ENCODE measurements around the gene PLXNB3. TPM values are rescaled to one million over a fixed set of nuclear protein-coding genes. Genes with fewer than 3 reads are reported as not detected.
"Not testable (repeated sequence)": the region's sequence is repeated elsewhere in the genome, so short reads cannot be mapped to it uniquely, and the experiment has no call there.

Gene PLXNB3
- total RNA-seq, 2 experiments from 2014 or later = 0.23 to 0.35 TPM

DNA sequence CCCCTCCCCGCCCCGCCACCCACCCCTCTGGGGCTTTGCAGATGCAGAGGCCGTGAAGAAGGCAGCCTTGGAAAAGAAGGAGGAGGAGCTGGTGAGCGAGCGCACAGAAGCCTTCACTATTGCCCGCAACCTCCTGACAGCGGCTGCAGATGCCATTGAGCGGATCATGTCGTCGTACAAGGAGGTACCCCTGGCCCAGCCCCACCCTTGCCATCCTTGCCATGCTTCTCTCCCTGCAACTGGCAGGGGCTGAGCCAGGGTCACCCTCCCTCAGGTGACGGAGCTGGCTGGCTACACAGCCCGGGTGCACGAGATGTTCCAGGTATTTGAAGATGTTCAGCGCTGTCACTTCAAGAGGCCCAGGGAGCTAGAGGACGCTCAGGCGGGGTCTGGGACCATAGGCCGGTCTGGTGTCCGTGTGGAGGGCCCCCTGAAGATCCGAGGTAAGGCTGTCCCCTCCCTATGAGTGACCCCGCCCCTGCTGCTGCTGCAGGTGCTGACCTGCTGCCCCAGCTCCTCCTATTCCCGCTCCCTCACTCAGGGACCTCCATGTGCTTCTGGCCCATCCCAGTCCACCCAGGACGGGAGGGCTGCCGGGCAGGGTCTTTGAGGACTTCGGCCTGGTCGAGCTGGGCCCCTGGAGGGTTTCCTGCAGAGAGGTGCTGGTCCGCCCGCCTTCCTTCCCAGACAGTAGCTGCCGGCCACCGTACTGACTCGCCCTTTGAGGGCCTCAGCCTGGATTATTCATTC is 27.8 kb upstream of the PLXNB3 start:
- peaks cover 49% of the 10 kb centered on the region for H3K4me1 Mint-ChIP-seq
- DNase-seq = no peak
- ChIA-PET CTCF (interaction anchor here (1.3 to 1.6 kb wide), 3 partner anchors 9 to 17 kb away, joined by 3 to 4 read pairs (median 3); no protein-coding TSS in a partner anchor), POLR2A (no interaction called here)
- H3K9me3 Mint-ChIP-seq = peaks cover 7% of the 10 kb centered on the region
- H3K4me3 Mint-ChIP-seq = no peak overlapping the region
- H3K27ac Mint-ChIP-seq = peak overlapping the region; percentile 19
- H3K27me3 Mint-ChIP-seq = no peaks in the 10 kb centered on the region
- peaks cover 30% of the 10 kb centered on the region for H3K36me3 Mint-ChIP-seq (ENCODE audit: low read depth)

DNA sequence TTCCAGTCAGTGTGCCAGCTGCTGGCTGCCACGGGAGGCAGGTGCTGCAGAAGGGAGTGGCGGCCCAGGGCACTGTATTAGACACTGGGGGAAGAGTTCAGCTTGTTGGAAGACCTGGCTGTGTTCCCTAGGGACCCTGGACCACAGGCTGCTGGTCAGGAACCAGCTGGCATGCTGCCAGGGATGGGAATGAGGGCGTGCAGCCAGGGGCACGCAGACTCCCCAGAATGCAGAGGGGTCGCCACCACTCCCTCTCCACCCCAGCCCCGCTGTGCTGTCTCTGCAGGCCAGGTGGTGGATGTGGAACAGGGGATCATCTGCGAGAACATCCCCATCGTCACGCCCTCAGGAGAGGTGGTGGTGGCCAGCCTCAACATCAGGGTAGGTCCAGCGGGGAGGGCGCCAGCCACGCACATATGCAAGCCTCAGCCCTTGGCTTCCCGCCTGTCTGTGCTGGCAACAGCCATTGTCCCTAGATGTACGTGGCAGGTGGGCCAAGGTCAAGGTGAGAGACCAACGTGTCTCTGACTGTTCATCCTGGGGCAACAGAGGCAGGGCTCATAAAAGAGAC is 27.1 kb upstream of the PLXNB3 start:
- H3K36me3 Mint-ChIP-seq (ENCODE audit: low read depth) = peaks cover 23% of the 10 kb centered on the region
- ChIA-PET CTCF (interaction anchor here (1.6 kb wide), 1 partner anchor 16 kb away, joined by 3 read pairs; no protein-coding TSS in a partner anchor), POLR2A (no interaction called here)
- H3K9me3 Mint-ChIP-seq = peaks cover under 1% of the 10 kb centered on the region
- no peak overlapping the region for H3K27ac Mint-ChIP-seq
- H3K27me3 Mint-ChIP-seq = no peaks in the 10 kb centered on the region
- peaks cover 44% of the 10 kb centered on the region for H3K4me1 Mint-ChIP-seq
- H3K4me3 Mint-ChIP-seq = no peak overlapping the region
- DNase-seq = no peak

DNA sequence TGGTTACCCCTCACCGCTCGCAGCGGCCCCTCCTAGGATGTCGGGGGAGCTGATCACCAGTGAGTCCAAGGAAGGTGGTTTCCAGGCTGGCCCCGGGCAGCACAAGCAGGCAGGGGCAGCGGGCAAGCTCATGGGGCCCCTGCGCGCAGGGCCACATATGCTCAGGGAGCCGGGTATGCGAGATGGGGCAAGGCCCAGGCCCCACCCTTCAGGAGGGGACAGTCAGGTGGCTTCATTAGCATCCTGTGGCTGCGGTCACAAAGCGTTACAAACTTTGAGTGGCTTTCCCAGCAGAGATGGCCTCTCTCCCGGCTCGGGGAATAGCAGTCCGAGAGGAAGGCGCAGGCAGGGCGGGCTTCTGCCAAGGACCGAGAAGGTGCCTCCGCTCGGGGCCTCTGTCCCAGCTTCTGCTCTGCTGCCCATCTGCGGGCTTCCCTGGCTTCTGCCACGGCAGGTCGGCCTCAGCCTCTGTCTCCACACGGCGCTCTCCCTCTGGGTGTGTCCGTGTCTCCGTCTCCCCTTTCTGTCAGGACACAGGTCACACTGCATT is 25.9 kb upstream of the PLXNB3 start:
- CTCF ChIA-PET = no interaction called here
- POLR2A ChIA-PET = no interaction called here
- Mint-ChIP-seq H3K36me3 (ENCODE audit: low read depth) (peaks cover 17% of the 10 kb centered on the region), H3K27me3 (no peaks in the 10 kb centered on the region), H3K27ac (no peak overlapping the region), H3K4me3 (no peak overlapping the region), H3K4me1 (peaks cover 40% of the 10 kb centered on the region), H3K9me3 (no peaks in the 10 kb centered on the region)
- no peak for DNase-seq

DNA sequence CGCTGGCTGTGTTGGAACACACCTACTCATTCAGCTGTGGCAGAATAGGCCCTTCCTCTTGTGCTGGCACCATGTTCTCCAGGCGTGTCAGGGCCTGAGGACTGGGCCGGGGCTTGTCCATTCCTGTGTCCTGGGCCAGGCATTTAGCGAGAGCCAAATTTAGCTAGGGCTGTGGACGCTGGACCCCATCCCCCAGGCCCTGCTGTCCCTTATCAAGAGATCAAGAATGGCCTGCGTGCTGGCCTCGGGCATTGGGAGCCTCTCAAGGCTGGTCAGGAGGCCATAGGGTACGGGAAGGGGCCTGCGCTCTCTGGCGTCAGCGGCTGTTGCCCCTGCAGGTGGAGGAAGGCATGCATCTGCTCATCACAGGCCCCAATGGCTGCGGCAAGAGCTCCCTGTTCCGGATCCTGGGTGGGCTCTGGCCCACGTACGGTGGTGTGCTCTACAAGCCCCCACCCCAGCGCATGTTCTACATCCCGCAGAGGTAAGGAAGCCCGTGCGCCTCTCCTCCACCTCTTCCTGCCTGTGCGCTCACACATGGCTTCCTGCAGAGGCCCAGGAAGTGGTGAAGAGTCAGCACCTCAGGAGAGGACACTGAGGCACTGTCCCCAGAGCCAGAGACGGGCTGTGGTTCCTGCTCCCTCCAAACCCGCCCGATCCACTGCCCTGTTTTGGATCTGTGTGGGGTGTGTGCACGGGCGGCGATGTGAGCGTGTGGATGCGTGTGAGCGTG is 24.1 kb upstream of the PLXNB3 start:
- CTCF ChIA-PET = no interaction called here
- Mint-ChIP-seq H3K9me3 (no peaks in the 10 kb centered on the region), H3K4me1 (peaks cover 38% of the 10 kb centered on the region), H3K4me3 (peak overlapping the region; percentile 48), H3K27ac (peak overlapping the region; percentile 91), H3K36me3 (ENCODE audit: low read depth) (peaks cover 13% of the 10 kb centered on the region), H3K27me3 (peaks cover 2% of the 10 kb centered on the region)
- DNase-seq = peak; percentile 40
- POLR2A ChIA-PET = no interaction called here

DNA sequence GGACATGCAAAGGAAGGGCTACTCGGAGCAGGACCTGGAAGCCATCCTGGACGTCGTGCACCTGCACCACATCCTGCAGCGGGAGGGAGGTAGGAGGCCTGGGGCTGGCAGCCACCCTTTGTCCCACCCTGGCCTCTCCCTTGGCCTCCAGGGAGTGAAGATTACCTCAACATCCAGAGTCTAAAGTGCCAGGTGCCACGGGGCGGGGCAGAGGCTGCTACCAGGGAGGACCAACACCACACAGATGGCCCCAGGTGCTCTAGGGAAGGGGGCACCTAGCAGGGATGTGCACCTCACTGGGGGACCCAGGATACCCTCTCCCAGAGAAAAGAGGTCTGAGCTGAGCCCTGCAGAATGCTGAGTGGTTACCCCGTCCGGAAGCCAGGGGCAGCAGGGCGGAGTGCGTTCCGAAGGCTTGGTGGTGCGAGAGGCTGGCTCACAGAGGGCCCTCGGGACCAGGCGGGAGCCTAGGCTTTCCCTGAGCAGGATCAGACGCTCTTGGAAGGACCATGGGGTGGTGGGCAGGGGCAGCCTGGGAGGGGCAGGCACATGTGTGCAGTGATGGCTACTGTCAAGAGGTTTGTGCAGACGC is 23.3 kb upstream of the PLXNB3 start:
- no peak for DNase-seq
- Mint-ChIP-seq H3K9me3 (no peaks in the 10 kb centered on the region), H3K27ac (peak overlapping the region; percentile 91), H3K4me1 (peaks cover 30% of the 10 kb centered on the region), H3K36me3 (ENCODE audit: low read depth) (peaks cover 7% of the 10 kb centered on the region), H3K4me3 (peak overlapping the region; percentile 48), H3K27me3 (peaks cover 2% of the 10 kb centered on the region)
- POLR2A ChIA-PET = no interaction called here
- CTCF ChIA-PET = no interaction called here

DNA sequence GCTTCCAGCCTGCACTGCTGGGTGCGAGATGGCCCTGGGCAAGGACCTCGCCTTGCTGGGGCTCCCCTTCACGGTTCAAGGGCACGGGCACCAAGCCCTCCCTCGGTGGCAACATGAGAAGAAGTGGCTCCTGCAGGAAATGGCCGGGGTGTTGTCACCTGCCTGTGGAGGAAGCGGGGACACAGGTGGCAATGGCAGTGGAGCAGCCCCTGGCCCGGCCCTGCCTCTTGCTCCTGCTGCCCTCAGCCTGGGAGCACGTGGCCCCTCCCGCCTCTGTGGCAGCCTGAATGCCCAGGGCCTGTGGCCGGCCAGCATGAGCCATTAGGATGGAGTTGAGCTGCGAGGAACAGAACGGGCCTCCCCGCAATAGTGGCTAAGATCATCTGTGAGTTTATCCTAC is 22.6 kb upstream of the PLXNB3 start:
- no peak overlapping the region for H3K4me3 Mint-ChIP-seq
- H3K4me1 Mint-ChIP-seq = peaks cover 30% of the 10 kb centered on the region
- peaks cover 5% of the 10 kb centered on the region for H3K27me3 Mint-ChIP-seq
- H3K9me3 Mint-ChIP-seq = no peaks in the 10 kb centered on the region
- POLR2A ChIA-PET = no interaction called here
- H3K36me3 Mint-ChIP-seq (ENCODE audit: low read depth) = peaks cover 7% of the 10 kb centered on the region
- CTCF ChIA-PET = no interaction called here
- DNase-seq = no peak
- peak overlapping the region; percentile 83 for H3K27ac Mint-ChIP-seq

DNA sequence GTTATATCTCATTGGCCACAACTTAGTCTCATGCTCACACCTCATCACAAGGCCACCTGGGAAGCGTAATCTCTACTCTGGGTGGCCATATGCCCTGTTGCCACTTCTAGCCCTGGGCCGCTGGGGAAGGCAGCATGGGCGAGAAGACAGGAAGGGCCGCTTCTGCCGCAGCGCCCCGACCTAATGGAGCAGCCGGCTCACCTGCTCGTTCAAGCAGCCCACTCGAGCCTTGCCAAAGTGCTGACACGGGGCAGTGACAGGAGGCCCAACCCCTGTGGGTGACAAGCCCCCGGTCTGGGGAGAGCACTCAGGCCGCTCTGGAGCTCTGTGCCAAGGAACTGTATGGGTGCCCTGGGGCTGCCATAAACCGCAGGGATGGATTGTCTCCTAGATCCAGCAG is 21.9 kb upstream of the PLXNB3 start:
- H3K36me3 Mint-ChIP-seq (ENCODE audit: low read depth); POLR2A ChIA-PET; DNase-seq; H3K4me3 Mint-ChIP-seq; H3K27ac Mint-ChIP-seq; H3K27me3 Mint-ChIP-seq; CTCF ChIA-PET; H3K9me3 Mint-ChIP-seq: not testable (repeated sequence)
- H3K4me1 Mint-ChIP-seq = peaks cover 30% of the 10 kb centered on the region

DNA sequence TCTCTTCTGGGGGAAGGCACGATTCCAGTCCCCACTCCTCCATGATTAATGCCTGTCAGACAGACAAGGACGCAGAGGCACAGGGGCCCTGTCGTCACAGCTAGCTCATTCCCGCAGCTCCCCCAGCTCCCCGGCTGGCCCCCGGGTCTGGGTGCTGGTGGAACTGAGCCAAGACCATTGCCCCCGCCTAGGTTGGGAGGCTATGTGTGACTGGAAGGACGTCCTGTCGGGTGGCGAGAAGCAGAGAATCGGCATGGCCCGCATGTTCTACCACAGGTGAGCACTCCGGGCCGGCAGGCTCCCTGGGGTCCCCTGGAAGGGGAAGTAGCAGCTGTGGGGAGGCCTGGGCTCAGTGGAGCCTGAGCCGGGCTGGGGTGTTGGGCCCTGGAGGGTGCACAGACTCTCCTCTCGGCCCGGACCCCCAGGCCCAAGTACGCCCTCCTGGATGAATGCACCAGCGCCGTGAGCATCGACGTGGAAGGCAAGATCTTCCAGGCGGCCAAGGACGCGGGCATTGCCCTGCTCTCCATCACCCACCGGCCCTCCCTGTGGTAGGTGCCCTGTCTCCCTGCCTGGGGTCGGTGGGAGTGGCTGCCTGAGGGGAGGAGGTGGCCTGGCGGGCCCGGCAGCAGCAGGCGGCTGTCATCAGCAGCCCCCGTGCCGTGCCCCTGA is 21.1 kb upstream of the PLXNB3 start:
- H3K4me3 Mint-ChIP-seq; CTCF ChIA-PET; H3K27ac Mint-ChIP-seq; POLR2A ChIA-PET; H3K36me3 Mint-ChIP-seq (ENCODE audit: low read depth); DNase-seq; H3K27me3 Mint-ChIP-seq; H3K9me3 Mint-ChIP-seq: not testable (repeated sequence)
- H3K4me1 Mint-ChIP-seq = peaks cover 30% of the 10 kb centered on the region

DNA sequence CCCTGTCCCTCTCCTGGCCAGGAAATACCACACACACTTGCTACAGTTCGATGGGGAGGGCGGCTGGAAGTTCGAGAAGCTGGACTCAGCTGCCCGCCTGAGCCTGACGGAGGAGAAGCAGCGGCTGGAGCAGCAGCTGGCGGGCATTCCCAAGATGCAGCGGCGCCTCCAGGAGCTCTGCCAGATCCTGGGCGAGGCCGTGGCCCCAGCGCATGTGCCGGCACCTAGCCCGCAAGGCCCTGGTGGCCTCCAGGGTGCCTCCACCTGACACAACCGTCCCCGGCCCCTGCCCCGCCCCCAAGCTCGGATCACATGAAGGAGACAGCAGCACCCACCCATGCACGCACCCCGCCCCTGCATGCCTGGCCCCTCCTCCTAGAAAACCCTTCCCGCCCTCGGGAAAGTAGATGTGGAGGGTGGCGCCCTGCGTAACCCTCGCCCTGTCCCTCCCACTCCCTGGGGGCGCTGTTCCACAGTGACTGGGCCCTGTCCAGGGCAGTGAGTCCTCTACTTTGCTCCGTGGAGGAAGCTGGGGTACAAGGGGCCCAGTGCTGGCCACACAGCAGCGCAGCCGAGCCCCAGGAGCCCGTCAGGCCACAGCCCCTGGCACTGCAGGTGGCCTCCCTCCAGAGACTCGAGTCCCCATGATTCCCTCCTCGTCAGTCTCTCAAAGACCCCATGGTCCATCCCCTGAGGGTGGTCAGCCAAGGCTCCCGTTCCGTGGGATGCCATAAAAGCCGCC is 20.4 kb upstream of the PLXNB3 start:
- H3K4me3 Mint-ChIP-seq; DNase-seq; H3K9me3 Mint-ChIP-seq; H3K36me3 Mint-ChIP-seq (ENCODE audit: low read depth); H3K27me3 Mint-ChIP-seq; POLR2A ChIA-PET; CTCF ChIA-PET; H3K27ac Mint-ChIP-seq: not testable (repeated sequence)
- peaks cover 30% of the 10 kb centered on the region for H3K4me1 Mint-ChIP-seq

DNA sequence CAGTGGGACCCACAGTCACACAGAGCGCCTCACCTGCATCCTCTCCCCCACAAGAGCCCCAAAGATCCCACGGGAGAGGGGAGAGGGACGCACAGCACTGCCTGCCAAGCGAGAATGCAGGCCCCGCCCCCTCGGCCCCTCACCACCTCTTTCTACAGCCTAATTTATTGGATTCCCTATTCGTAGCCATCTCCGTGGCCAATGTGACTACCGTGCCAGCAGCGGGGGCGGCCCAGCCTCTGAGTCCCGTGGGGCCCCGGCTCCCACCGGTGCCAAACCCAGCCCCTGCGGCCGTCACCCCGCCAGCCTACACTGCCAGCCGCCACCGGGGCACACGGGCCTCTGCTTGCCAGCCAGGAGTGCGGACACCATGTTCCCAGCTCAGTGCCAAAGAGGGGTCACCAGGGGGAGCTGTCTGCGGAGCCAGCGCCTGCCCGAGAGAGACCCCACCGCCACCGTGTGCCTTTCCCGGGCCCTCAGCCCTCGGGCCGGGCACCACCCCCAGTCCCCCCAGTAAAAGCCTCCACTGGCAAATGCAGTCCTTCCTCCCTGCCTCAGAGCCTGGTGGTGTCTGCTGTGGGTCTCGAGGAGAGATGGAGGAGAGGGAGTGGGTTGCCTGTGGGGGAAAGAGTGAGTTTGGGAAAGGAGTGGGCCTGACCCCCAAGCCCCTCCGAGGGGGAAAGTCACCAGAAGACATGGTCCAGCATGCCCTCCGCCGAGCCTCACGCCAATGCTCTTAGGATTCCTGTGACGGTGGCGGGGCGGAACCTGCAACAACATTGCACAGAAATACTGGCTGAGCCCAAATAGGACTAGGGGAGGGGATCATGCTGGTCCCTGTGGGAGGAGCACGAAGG is 19.6 kb upstream of the PLXNB3 start:
- peak overlapping the region; percentile 25 for H3K27ac Mint-ChIP-seq
- no peak overlapping the region for H3K4me3 Mint-ChIP-seq
- peaks cover 9% of the 10 kb centered on the region for H3K27me3 Mint-ChIP-seq
- ChIA-PET CTCF (no interaction called here), POLR2A (no interaction called here)
- peaks cover 6% of the 10 kb centered on the region for H3K36me3 Mint-ChIP-seq (ENCODE audit: low read depth)
- no peaks in the 10 kb centered on the region for H3K9me3 Mint-ChIP-seq
- H3K4me1 Mint-ChIP-seq = peaks cover 22% of the 10 kb centered on the region
- no peak for DNase-seq

DNA sequence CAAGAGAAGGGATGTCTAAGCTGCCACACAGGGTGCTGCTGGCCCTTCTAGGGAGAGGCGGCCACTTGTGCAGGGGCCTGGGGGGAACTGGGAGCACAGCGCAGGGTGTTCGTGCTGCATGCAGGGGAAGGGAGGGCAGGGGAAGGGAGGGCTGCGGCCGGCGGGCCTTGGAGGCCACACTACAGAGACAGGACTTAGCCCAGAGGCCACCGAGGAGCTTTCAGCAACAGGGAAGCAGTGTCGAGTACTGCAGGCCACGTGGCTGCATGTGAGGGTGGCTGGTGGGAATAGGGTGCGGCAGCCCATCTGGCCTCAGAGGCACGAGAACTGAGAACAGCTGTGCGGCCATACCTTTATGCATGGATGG is 19.0 kb upstream of the PLXNB3 start:
- H3K27ac Mint-ChIP-seq; DNase-seq; POLR2A ChIA-PET; CTCF ChIA-PET; H3K4me3 Mint-ChIP-seq; H3K36me3 Mint-ChIP-seq (ENCODE audit: low read depth); H3K9me3 Mint-ChIP-seq; H3K27me3 Mint-ChIP-seq: not testable (repeated sequence)
- peaks cover 16% of the 10 kb centered on the region for H3K4me1 Mint-ChIP-seq

All from activated CD4-positive, alpha-beta T cell treated with anti-CD3 and anti-CD28 coated beads, Interleukin-2, amount 10 ng/mL, durations not matched to agents 7 days and 5 days (primary cell).